Ascending aorta (tissue), 2 donors: ENCODE data around the gene FAM47C. TPM values are rescaled to one million over a fixed set of nuclear protein-coding genes. Genes with fewer than 3 reads are reported as not detected.
A peak's percentile ranks its signal among the peaks of the same experiment; 100 is the strongest.
"Not testable (repeated sequence)": the region's sequence is repeated elsewhere in the genome, so short reads cannot be mapped to it uniquely, and the experiment has no call there.

ENCODE experiments used
- DNase-seq, 2 donors: peaks; one replicate each; pipeline ENCODE4 v3.0.0-alpha.2; 2019; ENCODE audit warnings: low spot score in 2 of 2
- H3K27ac ChIP-seq, 2 donors: fragments of 200-600 bp; sonication (generic); one replicate each; pipeline ENCODE4 v1.5.1; 2016 to 2017; ENCODE audit warnings: mild to moderate bottlenecking in 1 of 2
- H3K27me3 ChIP-seq: fragments of 200-600 bp; sonication (generic); one replicate; pipeline ENCODE4 v1.5.1; 2017
- H3K36me3 ChIP-seq, 2 donors: fragments of 200-600 bp; sonication (generic); one replicate each; pipeline ENCODE4 v1.5.1; 2016
- H3K4me1 ChIP-seq, 2 donors: fragments of 200-600 bp; sonication (generic); one replicate each; pipeline ENCODE4 v1.5.1; 2016 to 2017; ENCODE audit warnings: mild to moderate bottlenecking in 1 of 2
- H3K4me3 ChIP-seq, 2 donors: fragments of 200-600 bp; sonication (generic); one replicate each; pipeline ENCODE4 v1.5.1; 2016 to 2017; ENCODE audit warnings: mild to moderate bottlenecking in 1 of 2
- H3K9me3 ChIP-seq, 2 donors: fragments of 200-600 bp; sonication (generic); one replicate each; pipeline ENCODE4 v1.5.1; 2016
- CTCF ChIP-seq, 3 experiments: fragments of 200-600 bp in 2 of 3; fragments of 450-650 bp in 1 of 3; sonication (generic) in 2 of 3; IDR thresholded peaks; one replicate each; pipeline ENCODE4 v1.5.1; 2016 to 2019; ENCODE audit warnings: antibody characterized with exemption in 3 of 3, mild to moderate bottlenecking in 1 of 3, moderate library complexity in 1 of 3
- intact Hi-C: fragments of 100-400 bp; cut with DNase I; formaldehyde crosslinking; loops from one replicate; pipeline ENCODE4 v1.15.1; 2023
- total RNA-seq: library from RNA; depleted of rRNA; stranded (reverse); fragments of >200 nt; gene quantifications from one replicate; pipeline ENCODE4 v1.1.0, GENCODE V29; 2016

FAM47C gene
- total RNA-seq, 1 donor from 2014 or later = not detected

GRCh38 chrX:36978886-36979285, 29.3 kb upstream of the FAM47C start:
- peak overlapping the region in 1 of 2 donors; percentile 45 for H3K27ac ChIP-seq
- intact Hi-C loops = no loop called here
- no peaks in the 10 kb centered on the region for H3K27me3 ChIP-seq
- no peaks in the 10 kb centered on the region for H3K9me3 ChIP-seq
- no peak for TF ChIP-seq CTCF (IDR thresholded peaks at IDR 0.05)
- no peaks in the 10 kb centered on the region for H3K4me1 ChIP-seq
- no peaks in the 10 kb centered on the region for H3K36me3 ChIP-seq
- no peak for DNase-seq
- H3K4me3 ChIP-seq = no peak overlapping the region

- Histone ChIP-seq H3K9me3 (no peaks in the 10 kb centered on the region), H3K4me1 (no peaks in the 10 kb centered on the region), H3K4me3 (no peak overlapping the region), H3K27me3 (no peaks in the 10 kb centered on the region), H3K27ac (no peak overlapping the region), H3K36me3 (no peaks in the 10 kb centered on the region)
- intact Hi-C loops = loop anchor here (2.0 kb wide), 1 partner anchor 27 kb away; no protein-coding TSS in a partner anchor
- TF ChIP-seq CTCF (IDR thresholded peaks at IDR 0.05) = no peak
- DNase-seq = no peak
Measured at GRCh38 chrX:36983831-36984230, 24.3 kb upstream of the FAM47C start.

- H3K4me3 ChIP-seq = peak overlapping the region; percentile 33 to 61
- H3K9me3 ChIP-seq, H3K4me1 ChIP-seq, DNase-seq, H3K36me3 ChIP-seq, H3K27ac ChIP-seq, H3K27me3 ChIP-seq: not testable (repeated sequence)
- peak in 2 of 3 experiments; percentile 21 to 46 for TF ChIP-seq CTCF (IDR thresholded peaks at IDR 0.05)
- intact Hi-C loops = loop anchor here (2.0 kb wide), 1 partner anchor 29 kb away; no protein-coding TSS in a partner anchor
Measured at GRCh38 chrX:36985416-36986209, 22.6 kb upstream of the FAM47C start.

GRCh38 chrX:36986231-36986630, 21.9 kb upstream of the FAM47C start:
- no peak overlapping the region for H3K27ac ChIP-seq
- no peaks in the 10 kb centered on the region for H3K9me3 ChIP-seq
- peak overlapping the region in 1 of 2 donors; percentile 61 for H3K4me3 ChIP-seq
- H3K27me3 ChIP-seq = no peaks in the 10 kb centered on the region
- no peaks in the 10 kb centered on the region for H3K36me3 ChIP-seq
- no peak for TF ChIP-seq CTCF (IDR thresholded peaks at IDR 0.05)
- H3K4me1 ChIP-seq = no peaks in the 10 kb centered on the region
- no peak for DNase-seq
- intact Hi-C loops = no loop called here

GRCh38 chrX:36987212-36987611, 21.0 kb upstream of the FAM47C start:
- H3K4me1 ChIP-seq, intact Hi-C loops, H3K4me3 ChIP-seq, H3K27ac ChIP-seq, DNase-seq, H3K27me3 ChIP-seq, H3K9me3 ChIP-seq, H3K36me3 ChIP-seq: not testable (repeated sequence)

- DNase-seq = no peak
- Histone ChIP-seq H3K4me3 (no peak overlapping the region), H3K27me3 (no peaks in the 10 kb centered on the region), H3K9me3 (no peaks in the 10 kb centered on the region), H3K4me1 (no peaks in the 10 kb centered on the region), H3K27ac (no peak overlapping the region), H3K36me3 (no peaks in the 10 kb centered on the region)
- TF ChIP-seq CTCF (IDR thresholded peaks at IDR 0.05) = no peak
- intact Hi-C loops = no loop called here
Measured at GRCh38 chrX:37000140-37000539, 8.0 kb upstream of the FAM47C start.
